Adrenal gland (tissue), 12 donors: ENCODE data around the gene PLEKHA4. TPM values are rescaled to one million over a fixed set of nuclear protein-coding genes. Genes with fewer than 3 reads are reported as not detected.
"Not testable (repeated sequence)": the region's sequence is repeated elsewhere in the genome, so short reads cannot be mapped to it uniquely, and the experiment has no call there.

Source experiments
- DNase-seq, 7 donors: peaks; one replicate each; pipeline ENCODE4 v3.0.0-alpha.2; 2019 to 2020
- H3K27ac ChIP-seq, 5 donors: fragments of 200-600 bp; sonication (generic) in 4 of 5; 1 replicate in 3 of 5; 2 replicates in 2 of 5; pipeline versions ENCODE4 v1.5.1 to v1.8.0; 2016 to 2020; ENCODE audit warnings: mild to moderate bottlenecking in 1 of 5
- H3K27me3 ChIP-seq: fragments of 200-600 bp; 2 replicates; pipeline ENCODE4 v1.8.0; 2021
- H3K36me3 ChIP-seq, 2 donors: fragments of 200-600 bp; replicated peaks in 1 of 2; 1 replicate in 1 of 2; 2 replicates in 1 of 2; pipeline versions ENCODE4 v1.5.1 to v1.8.0; 2018 to 2022
- H3K4me1 ChIP-seq, 2 donors: fragments of 200-600 bp; replicated peaks in 1 of 2; 1 replicate in 1 of 2; 2 replicates in 1 of 2; pipeline versions ENCODE4 v1.5.1 to v1.8.0; 2018 to 2021
- H3K4me3 ChIP-seq, 4 donors: fragments of 200-600 bp; sonication (generic) in 3 of 4; one replicate each; pipeline ENCODE4 v1.5.1; 2016 to 2018
- H3K9me3 ChIP-seq, 3 donors: fragments of 200-600 bp; sonication (generic) in 1 of 3; replicated peaks in 1 of 3; 1 replicate in 2 of 3; 2 replicates in 1 of 3; pipeline versions ENCODE4 v1.5.1 to v1.8.0; 2016 to 2021
- CTCF ChIP-seq, 6 experiments: fragments of 450-650 bp in 4 of 6; fragments of 200-600 bp in 2 of 6; sonication (generic) in 1 of 6; IDR thresholded peaks; 1 replicate in 5 of 6; 2 replicates in 1 of 6; pipeline versions ENCODE4 v1.5.1 to v1.8.0; 2016 to 2021; ENCODE audit warnings: antibody characterized with exemption in 6 of 6, mild to moderate bottlenecking in 2 of 6, moderate library complexity in 1 of 6
- POLR2A ChIP-seq, 2 donors: fragments of 450-650 bp; IDR thresholded peaks; one replicate each; pipeline ENCODE4 v1.6.1; 2017; ENCODE audit warnings: antibody characterized with exemption in 2 of 2, mild to moderate bottlenecking in 2 of 2, moderate library complexity in 1 of 2
- WGBS, 4 donors: extraction: QIAGEN DNeasy Blood & Tissue Kit in 2 of 4; methylation state at CpG; one replicate each; pipeline versions ENCODE4 v1.1.5 to v1.1.7; 2013 to 2017; 5-methylcytosine and 5-hydroxymethylcytosine counted together
- intact Hi-C, 2 donors: fragments of 100-400 bp; cut with DNase I; formaldehyde crosslinking; loops; one replicate each; pipeline versions ENCODE4 v1.14.1 to v1.15.0; 2022 to 2023
- polyA plus RNA-seq, 3 donors: library from polyadenylated mRNA; stranded (reverse); fragments of 200-250 nt in 2 of 3; fragments of 350-450 nt in 1 of 3; fragmentation: Illumina TruSeq in 1 of 3; extraction: RNeasy Lipid Tissue Mini Kit (QIAGEN cat#74804) in 1 of 3; gene quantifications; one replicate each; pipeline ENCODE4 v1.2.3, GENCODE V29; 2013 to 2014
- total RNA-seq, 9 donors: library from RNA; depleted of rRNA in 4 of 9; stranded (reverse); fragments of >200 nt in 4 of 9; fragments of 120-200 nt in 1 of 9; fragmentation: NEBNext Ultra II Directional in 1 of 9; extraction: Animal tissue kit (Norgen Biotek cat#: 25700) in 1 of 9; gene quantifications; one replicate each; pipeline versions ENCODE4 v1.1.0 to v1.2.4, GENCODE V29; 2013 to 2023
- donor health status: healthy with polysubstance abuse.
- donor health status: Bipolar disorder and iron deficiency.
- donor health status: DM: yes; HTN: yes; CAD: no.
- donor health status: DM: no; HTN: no; CAD: no.
- donor health status: DM: no; HTN: no; CAD: no.
- donor health status: DM: yes; HTN: yes; CAD: no.

PLEKHA4 gene
- total and polyA plus RNA-seq, 12 donors: 4.5 to 74.6 (median 25.4) TPM

- WGBS, 4 donors: 82 to 95% (median 89%) methylated on average over 6 to 7 of the region's 7 CpGs
- Histone ChIP-seq H3K9me3 (no peaks in the 10 kb centered on the region), H3K27me3 (no peaks in the 10 kb centered on the region), H3K36me3 (peaks cover 0 to 3% of the 10 kb centered on the region in 2 donors), H3K4me1 (no peaks in the 10 kb centered on the region), H3K27ac (no peak overlapping the region), H3K4me3 (no peak overlapping the region)
- intact Hi-C loops: no loop called here
- TF ChIP-seq CTCF (IDR thresholded peaks at IDR 0.05): no peak
- no peak for DNase-seq
These were observed 14.3 kb downstream of the PLEKHA4 start for GRCh38 chr19:48854103-48854502.

DNA sequence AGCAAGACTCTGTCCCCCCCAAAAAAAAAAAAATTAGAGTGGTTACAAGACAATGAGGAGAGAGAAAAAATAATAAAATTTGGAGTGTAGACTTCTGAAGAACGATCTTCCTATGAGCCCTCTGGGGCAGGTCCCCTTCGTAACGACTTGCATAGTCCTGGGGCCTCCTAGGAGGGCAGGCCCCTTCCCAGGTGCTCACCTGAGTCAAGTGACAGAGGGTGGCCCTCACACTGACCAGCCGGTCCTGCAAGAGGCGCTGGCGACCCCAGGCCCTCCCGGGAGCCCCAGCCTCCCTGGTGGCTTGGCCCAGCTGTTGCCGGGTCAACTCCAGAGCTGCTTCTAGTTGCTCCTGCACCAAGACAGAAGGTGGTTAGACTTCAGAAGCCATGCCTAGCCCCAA is 14.9 kb downstream of the PLEKHA4 start:
- no peaks in the 10 kb centered on the region for H3K4me1 ChIP-seq
- no peak overlapping the region for H3K27ac ChIP-seq
- intact Hi-C loops: no loop called here
- no peaks in the 10 kb centered on the region for H3K9me3 ChIP-seq
- peaks cover 0 to 3% of the 10 kb centered on the region in 2 donors for H3K36me3 ChIP-seq
- TF ChIP-seq POLR2A (IDR thresholded peaks at IDR 0.05) (no peak), CTCF (IDR thresholded peaks at IDR 0.05) (no peak)
- H3K4me3 ChIP-seq: no peak overlapping the region
- 91 to 96% (median 93%) methylated on average over 6 to 8 of the region's 8 CpGs for WGBS, 4 donors
- DNase-seq: no peak
- no peaks in the 10 kb centered on the region for H3K27me3 ChIP-seq

- intact Hi-C loops: no loop called here
- 90 to 100% (median 94%) methylated on average over 4 of the region's 4 CpGs for WGBS, 4 donors
These were observed 16.1 kb downstream of the PLEKHA4 start for GRCh38 chr19:48852292-48852691.

GRCh38 chr19:48846659-48847058 is 21.8 kb downstream of the PLEKHA4 start:
- 87 to 96% (median 94%) methylated on average over 3 of the region's 3 CpGs for WGBS, 4 donors
- intact Hi-C loops: loop anchor here (10.0 kb wide), 2 partner anchors 172 to 202 kb away; partner anchors contain the start of genes CA11 (in 1 of the 2) and NTN5 (in 1 of the 2)

More at GRCh38 chr19:48852292-48852691, 16.1 kb downstream of the PLEKHA4 start:
- TF ChIP-seq POLR2A (IDR thresholded peaks at IDR 0.05) (no peak), CTCF (IDR thresholded peaks at IDR 0.05) (no peak)
- Histone ChIP-seq H3K9me3 (no peaks in the 10 kb centered on the region), H3K4me3 (no peak overlapping the region), H3K27ac (no peak overlapping the region), H3K4me1 (no peaks in the 10 kb centered on the region), H3K36me3 (peaks cover 0 to 9% of the 10 kb centered on the region in 2 donors), H3K27me3 (no peaks in the 10 kb centered on the region)
- DNase-seq: no peak

GRCh38 chr19:48845384-48845783 is 23.0 kb downstream of the PLEKHA4 start:
- H3K4me3 ChIP-seq: no peak overlapping the region
- H3K27me3 ChIP-seq: no peaks in the 10 kb centered on the region
- no peaks in the 10 kb centered on the region for H3K9me3 ChIP-seq
- WGBS, 4 donors: 92 to 96% (median 92%) methylated on average over 14 to 15 of the region's 15 CpGs
- no peak for DNase-seq
- no peak for TF ChIP-seq POLR2A (IDR thresholded peaks at IDR 0.05)
- intact Hi-C loops: loop anchor here (10.0 kb wide), 2 partner anchors 171 to 201 kb away; partner anchors contain the start of genes CA11 (in 1 of the 2) and NTN5 (in 1 of the 2)
- H3K27ac ChIP-seq: no peak overlapping the region
- H3K36me3 ChIP-seq: peaks cover 0 to 25% of the 10 kb centered on the region in 2 donors
- no peaks in the 10 kb centered on the region for H3K4me1 ChIP-seq

More at GRCh38 chr19:48846659-48847058, 21.8 kb downstream of the PLEKHA4 start:
- H3K27ac ChIP-seq, H3K9me3 ChIP-seq, H3K4me1 ChIP-seq, H3K27me3 ChIP-seq, DNase-seq, H3K4me3 ChIP-seq: not testable (repeated sequence)
- H3K36me3 ChIP-seq: peaks cover 0 to 25% of the 10 kb centered on the region in 2 donors
